HG03469 (cell line): ENCODE data around the gene SNTB2.
"Not testable (repeated sequence)": the region's sequence is repeated elsewhere in the genome, so short reads cannot be mapped to it uniquely, and the experiment has no call there.

Experiments
- ATAC-seq: cut with Tn5 transposase; IDR thresholded peaks from one replicate; pipeline ENCODE4 v1.9.1; 2021; ENCODE audit warnings: mild to moderate bottlenecking, moderate library complexity, moderate number of reproducible peaks; ENCODE audit not compliant: unreplicated experiment

SNTB2 gene

DNA sequence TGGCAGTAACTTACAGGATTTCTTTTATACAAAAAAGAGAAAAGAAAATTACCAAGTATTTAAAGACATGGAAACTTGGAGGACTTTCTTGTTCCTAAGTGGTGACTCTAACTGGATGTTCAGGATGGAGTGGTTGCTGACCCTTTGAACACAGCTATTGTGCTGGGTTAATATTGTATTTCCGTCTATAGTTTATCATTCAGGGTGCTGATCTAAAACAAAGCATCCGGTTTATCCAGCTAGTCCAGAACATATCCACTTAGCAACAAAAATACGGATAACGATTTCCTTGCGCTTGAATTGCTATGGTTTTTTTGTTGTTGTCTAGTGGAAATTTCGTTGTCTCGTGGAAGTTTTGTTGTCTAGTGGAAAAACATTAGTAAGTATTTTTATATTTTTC is 38.2 kb downstream of the SNTB2 start:
- no peak for ATAC-seq

DNA sequence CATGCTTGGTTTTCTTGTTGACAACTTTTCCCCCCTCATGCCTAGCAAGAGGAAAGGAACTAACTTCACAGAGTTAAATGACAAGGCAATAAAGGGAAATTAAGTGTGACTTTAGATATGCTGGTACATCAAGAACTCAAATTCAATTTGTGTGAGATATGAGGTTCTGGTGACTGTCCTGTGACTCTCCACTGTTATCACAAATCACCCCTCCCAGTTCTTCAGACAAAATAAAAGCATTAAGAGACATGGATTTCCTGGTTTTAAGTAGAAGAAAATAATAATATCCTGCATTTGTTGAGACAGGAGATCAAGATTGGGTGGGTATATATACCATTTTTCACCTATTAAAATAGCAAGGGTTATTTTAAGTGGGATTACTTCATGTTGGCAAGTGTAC is 46.2 kb downstream of the SNTB2 start:
- ATAC-seq = no peak

DNA sequence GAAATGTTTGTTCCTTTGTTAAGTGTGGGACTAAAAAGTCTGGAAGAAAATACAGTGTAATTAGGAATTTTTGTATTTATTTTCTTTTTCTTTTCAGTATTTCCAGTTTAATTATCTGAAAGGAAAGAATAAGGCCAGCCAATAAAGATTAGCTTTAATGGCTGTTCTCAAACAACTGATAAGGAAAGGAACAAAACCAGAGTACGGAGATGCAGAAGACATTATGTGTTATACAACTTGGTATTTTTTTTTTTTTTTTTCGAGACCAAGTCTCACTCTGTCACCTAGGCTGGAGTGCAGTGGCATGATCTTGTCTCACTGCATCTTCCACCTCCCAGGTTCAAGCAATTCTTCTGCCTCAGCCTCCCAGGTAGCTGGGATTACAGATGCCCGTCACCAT is 47.5 kb downstream of the SNTB2 start:
- no peak for ATAC-seq

DNA sequence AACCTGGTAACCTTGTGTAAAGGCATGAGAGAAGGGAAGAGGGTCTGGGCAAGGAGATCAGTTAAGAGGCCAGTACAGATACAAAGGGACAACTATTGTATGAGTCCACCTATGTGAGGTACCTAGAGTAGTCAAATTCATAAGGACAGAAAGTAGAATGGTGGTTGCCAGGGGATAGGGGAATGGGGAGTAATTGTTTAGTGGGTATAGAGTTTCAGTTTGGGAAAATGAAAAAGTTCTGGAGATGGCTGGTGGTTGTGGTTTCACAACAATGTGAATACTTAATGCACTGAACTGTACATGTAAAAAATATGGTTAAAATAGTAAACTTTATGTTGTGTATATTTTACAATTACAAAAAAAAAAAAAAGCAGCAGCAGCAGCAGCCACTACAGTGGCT is 49.4 kb downstream of the SNTB2 start:
- ATAC-seq = no peak

DNA sequence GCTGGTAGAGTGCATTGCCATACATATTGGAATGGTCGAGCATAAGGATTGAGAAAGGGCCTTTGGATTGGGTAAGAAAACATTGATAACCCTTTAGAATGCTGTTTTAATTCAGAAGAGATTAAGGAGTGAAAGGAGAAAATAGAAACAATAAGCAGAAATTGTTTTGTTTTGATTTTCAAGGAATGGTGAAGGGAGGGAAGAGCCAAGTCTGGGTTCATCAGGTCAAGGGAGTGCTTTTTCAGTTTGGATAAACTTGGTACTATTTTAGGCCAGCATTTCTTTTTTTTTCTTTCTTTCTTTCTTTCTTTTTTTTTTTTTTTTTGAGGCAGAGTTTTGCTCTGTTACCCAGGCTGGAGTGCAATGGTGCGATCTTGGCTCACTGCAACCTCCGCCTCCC is 50.3 kb downstream of the SNTB2 start:
- ATAC-seq = no peak

DNA sequence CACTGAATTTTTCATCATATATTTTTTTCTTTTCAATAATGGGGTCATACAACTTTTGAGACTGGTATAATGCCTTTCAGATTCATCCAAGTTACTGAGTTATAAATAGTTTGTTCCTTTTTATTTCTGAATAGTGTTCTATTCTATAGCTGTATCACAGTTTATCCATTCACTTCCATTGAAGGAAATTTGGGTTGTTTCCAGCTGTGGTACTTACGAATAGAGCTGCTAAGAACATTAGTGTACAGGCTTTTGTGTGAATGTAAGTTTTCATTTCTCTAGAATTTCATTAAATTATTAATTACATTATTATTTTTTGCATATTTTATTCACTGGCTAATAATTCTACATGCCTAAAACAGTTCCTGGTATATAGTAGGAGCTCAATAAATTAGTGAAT is 52.9 kb downstream of the SNTB2 start:
- ATAC-seq = no peak

DNA sequence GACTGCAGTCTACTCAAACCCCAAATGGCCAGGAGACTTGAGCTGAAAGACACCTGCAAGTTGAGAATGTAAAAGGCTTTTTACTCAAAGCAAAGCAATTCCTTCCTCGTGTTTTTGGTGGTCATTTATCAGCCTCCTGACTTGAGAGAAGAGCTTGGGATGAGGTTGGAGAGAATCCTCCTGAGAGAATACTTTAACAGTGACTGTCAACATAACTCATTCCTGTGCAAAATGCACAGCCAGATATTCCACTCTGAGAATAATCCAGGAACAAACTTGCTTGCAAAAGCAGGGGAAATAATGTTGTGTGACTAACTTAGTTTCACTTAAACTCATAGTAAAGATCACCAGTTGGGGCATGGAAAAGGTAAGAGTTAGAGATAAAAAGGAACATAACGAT is 53.4 kb downstream of the SNTB2 start:
- ATAC-seq = no peak

DNA sequence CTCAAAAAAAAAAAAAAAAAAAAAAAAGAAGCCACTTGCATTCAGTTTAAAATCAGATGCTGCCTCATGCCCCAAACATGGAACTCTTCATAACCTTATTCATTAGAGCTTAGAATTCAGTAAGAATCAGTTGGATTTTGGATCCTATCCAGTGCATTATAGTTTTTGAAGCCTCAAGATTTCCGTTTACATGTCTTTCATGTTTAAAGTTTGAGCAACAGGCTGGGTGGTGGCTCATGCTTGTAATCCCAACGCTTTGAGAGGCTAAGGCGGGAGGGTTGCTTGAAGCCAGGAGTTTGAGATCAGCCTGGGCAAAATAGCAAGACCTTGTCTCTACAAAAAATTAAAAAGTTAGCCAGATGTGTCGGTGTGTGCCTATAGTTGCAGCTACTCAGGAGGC is 55.0 kb downstream of the SNTB2 start:
- no peak for ATAC-seq

DNA sequence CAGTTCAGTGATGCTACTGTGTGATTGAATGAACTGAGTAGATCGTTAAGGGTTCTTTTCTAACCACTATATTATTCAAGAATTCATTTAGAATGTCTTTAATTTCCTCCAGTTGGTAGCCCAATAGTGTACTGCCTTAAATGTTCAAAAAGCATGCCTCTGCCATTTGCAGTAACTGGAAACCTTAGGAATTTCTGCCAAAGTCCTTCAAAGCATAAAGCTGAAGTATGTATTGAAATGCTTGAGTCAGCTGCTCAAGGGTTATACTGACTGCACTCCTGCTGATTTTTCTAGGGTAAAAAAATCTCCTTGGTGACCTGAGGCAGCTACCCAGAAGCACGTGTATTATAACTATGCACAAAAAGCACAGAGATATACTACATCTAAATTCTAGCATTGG is 56.5 kb downstream of the SNTB2 start:
- ATAC-seq = no peak

DNA sequence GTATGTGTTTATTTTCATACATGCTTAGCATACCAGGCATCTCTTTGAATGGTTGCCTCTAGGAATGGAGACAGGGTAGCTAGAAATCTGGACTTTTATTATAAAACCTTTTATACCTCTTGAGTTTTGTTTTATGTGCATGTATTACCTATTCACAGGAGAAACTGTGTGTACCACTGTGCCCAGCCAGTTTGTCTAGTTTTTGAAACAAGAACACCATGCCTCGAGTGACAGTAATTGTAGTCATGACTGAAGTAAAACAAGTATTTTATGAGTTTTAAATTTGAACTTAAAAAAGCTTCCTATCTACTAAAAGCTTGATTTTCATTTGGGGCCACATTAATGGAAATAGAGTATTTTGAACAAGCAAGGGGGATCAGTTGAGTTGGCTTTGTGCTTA is 57.4 kb downstream of the SNTB2 start:
- ATAC-seq = no peak

DNA sequence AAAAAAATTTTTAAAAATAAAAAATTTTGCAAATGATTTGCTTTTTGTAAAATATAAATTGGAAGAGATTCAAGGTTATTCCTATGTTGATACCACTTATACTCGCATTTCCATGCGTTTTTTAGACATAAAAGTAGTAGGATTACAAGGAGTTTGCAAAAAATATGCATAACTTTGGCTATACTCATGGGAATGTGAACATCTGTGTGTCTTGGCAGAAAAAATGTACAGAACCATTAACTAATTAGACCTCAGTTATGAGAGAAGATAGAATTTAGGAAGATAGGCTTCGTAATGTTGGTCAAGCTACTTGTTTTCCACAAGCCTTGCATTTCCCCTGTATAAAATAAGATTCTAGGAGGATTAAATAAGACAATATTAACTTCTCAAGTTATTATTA is 63.1 kb downstream of the SNTB2 start:
- no peak for ATAC-seq

DNA sequence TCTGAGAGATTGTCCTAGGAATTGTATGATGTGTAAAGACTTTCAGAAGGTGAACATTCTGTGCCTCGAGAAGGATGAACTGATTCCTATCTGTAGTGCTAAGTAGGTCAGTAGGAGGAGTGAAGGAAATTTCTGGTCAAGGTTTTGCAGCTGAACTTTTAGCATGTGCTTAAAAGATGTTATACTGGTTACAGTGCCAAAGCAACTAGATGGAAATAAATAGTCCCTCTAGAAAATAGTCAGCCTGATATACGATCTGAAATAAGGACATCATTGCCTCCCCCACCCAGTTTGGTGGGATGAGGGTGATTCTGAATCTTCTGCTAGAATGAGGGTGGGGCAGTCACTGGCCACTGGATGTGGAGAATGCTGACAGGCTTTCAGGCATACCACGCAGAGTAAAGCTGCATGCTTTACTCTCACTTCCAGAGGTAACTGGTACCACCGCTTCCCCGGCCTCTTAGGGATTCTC is 66.9 kb downstream of the SNTB2 start:
- no peak for ATAC-seq

DNA sequence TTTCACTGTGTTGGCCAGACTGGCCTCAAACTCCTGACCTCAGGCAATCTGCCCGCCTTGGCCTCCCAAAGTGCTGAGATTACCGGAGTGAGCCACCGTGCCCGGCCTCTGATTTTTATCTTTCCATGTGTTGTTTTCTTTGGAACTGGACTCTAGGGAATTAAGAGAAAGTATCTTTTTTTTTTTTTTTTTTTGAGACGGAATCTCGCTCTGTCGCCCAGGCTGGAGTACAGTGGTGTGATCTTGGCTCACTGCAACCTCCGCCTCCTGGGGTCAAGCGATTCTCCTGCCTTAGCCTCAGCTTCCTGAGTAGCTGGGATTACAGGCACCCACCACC is 72.4 kb downstream of the SNTB2 start:
- ATAC-seq = not testable (repeated sequence)

DNA sequence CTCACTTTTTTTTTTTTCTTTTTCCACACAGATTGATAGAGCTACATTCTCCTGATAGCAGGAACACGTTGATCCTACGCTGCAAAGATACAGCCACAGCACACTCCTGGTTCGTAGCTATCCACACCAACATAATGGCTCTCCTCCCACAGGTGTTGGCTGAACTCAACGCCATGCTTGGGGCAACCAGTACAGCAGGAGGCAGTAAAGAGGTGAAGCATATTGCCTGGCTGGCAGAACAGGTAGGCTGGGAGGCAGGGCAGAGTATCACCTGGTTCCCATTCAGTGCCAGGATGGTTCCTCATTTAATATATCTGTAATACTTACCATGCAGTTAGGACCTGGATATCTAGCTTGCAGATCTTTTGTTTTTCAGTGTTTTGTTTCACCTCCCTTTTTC is 73.1 kb downstream of the SNTB2 start:
- ATAC-seq = no peak

DNA sequence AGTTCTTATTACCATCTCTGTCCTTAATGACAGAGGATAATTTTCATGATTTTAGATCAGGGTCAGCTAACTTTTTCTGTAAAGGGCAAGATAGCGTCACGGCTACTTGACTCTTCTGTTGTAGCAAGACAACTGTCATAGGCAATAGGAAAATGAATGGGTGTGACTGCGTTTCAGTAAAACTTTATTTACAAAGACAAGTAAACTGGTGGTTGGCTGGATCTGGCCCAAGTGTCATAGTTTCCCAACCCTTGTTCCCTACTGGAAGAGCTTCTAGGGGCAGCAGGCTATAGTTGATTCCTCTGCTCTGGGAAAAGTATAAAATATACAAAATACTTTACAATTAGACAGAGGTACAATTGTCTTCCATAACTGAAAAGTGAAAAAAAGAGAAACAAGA is 73.5 kb downstream of the SNTB2 start:
- no peak for ATAC-seq

DNA sequence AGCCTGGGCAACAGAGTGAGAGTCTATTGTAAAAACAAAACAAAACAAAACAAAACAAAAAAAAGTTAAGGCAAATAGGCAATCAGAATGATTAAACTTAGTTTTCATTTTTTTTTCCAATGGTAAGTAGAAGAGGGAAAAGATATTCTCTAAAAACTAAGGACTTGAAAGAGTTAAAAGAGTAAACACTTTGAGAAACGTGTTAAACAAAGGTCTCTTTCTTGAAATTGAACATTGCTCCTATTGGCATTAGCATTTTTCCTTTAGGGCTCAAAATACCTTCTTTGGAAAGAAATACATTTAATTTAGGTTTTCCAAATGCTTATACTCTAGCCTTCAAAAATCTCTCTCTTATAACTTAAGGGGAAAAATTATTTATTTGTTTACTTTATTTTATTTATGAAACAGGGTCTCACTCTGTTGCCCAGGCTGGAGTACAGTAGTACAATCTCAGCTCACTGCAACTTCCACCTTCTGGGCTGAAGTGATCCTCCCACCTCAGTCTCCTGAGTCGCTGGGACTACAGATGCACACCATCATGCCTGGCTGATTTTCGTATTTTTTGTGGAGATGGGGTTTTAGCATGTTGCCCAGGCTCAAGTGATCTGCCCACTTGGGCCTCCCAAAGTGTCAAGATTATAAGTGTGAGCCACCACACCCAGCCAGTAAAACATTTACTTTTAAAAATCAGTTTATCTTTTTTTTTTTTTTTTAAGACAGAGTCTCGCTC is 79.5 kb downstream of the SNTB2 start:
- no peak for ATAC-seq

DNA sequence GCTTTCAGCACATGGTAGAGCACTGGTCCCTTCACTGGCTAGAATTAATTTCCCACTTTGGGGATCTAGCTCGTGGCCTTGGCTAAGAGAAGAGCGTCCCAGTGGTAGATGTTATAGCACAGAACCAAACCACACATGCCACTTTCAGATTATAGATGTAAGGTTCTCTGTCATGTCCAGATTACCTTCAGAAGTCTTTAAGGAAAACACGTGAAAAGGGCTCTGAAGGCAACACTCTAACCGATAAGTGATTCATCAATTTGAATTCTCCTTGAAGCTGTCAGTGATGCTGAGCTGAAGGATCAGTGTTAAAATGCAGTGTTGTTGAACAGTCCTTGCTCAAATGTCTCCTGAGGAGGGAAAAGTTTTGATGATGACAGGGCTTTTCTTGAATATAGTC is 80.7 kb downstream of the SNTB2 start:
- no peak for ATAC-seq

DNA sequence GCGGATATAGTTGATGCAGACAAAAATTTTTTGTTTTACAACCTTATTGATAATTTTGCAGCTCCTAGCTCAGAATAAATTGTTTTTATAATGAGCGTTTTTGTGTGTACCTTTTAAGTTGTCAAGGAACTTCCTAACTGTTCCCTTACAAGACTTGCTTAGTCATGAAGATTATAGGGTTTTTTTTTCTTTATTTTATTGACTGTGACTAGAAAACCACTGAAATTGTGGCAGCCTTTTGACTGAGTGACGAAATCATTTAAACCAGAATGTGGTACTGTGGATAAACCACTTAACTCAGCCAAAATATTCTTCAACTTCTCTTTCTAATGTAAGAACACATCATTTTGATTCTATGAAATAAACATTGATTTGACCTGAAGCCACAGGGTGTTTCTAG is 83.4 kb downstream of the SNTB2 start:
- ATAC-seq = no peak

DNA sequence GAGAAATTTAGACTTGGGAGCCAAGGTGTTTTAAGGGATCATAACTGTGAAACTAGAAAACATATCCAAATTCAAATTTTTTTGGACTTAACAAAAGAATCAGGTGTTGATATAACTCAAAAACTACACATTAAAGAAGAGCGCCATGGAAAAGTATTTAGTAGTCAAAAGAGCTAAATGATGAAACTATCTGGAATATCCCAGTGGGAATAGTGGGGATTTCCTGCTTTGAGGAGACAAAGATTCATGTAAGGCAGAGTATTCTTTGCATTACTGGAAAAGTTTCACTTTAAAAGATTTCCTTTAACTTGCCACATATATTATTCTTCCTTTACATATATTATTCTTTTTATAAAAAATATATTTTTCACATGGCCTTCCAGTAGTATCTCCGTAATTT is 83.9 kb downstream of the SNTB2 start:
- no peak for ATAC-seq

DNA sequence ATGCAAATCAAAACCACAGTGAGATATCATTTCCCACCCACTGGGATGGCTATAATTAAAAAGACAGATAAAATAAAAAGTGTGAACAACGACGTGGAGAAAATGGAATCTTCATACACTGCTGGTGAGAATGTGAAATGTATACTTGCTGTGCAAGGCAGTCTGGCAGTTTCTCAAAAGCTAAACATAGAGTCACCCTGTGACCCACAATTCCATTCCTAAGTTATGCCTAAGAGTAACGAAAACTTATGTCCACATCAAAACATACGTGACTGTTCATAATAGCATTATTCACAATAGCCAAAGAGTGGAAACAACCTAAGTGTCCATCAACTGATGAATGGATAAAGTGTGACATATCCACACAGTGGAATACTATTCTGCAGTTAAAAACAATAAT is 86.0 kb downstream of the SNTB2 start:
- no peak for ATAC-seq

DNA sequence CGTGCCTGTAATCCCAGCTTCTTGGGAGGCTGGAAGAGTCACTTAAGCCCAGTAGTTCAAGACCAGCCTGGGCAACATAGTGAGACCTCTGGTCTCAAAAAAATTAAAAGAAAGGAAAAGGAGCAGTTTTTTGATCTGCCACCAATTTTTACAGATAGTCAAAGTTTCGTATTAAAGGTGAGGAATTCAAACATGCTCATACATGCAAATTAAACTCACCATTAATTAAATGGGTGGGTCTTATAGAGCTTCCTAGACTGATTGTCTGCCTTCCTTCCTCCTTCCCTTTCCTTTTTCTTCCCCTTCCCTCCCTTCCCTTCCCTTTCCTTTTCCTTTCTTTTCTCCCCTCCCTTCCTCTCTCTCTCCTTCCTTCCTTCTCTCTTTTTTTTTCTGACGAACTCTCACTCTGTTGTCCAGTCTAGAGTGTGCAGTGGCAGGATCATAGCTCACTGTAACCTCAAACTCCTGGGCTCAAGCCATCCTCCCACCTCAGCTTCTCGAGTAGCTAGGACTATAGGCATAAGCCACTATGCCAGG is 87.8 kb downstream of the SNTB2 start:
- no peak for ATAC-seq

DNA sequence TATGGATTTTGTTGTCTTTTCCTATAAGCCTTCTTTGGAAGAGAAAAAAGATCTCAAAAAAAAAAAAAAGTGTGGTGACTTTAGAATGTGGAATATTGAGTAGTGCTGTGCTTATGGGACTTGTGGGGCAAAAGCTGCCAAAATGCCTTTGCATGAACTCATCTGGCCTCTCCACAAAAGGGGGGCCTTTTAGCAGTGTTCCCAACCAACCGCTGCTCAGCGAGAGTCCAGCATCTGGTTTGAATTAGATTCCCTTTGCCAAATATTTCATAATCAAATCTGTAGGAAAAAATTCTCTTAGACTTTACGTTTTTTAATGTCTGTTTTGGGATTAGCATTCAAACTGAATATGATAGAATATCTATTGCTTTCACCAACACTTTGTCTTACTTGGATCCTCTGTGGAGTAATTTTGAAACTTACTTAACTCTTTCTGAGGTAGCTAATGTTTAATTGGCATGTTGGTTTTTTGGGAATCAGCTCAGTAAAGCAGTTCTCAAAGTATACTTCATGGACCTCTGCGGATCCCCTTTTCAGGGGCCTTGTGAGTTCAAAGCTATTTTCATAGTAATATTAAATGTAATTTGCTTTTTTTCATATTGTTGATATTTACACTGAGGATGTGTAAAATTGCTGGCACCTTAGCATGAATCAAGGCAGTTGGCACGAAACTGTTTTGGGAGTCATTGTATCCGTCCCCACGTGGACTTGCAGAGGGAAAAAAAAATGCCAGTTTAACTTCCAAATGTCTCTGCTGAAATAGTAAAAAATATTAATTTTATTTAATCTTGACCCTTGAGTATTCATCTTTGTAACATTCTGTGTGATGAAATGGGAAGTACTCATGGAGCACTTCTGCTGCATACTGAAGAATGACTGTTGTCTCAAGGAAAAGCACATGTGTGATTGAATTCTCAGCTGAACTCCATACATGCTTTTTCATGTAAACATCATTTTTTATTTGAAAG is 89.5 kb downstream of the SNTB2 start:
- ATAC-seq = no peak
